Stimulated activated memory B cell treated with anti-CD40 and anti-IgM and Interleukin-4, amounts not matched to agents 10 μg/mL and 1 μg/mL and 100 μg/mL, for 72 hours (primary cell): ENCODE data around the gene GPR32.
"Not testable (repeated sequence)": the region's sequence is repeated elsewhere in the genome, so short reads cannot be mapped to it uniquely, and the experiment has no call there.

Experiments
- ATAC-seq: fragments of 150-1000 bp; cut with Tn5 transposase; 2 replicates; pipeline ENCODE4 v1.10.0; 2021
- H3K27ac Mint-ChIP-seq: one replicate; pipeline ENCODE4 v1.8.0; 2022; ENCODE audit warnings: mild to moderate bottlenecking, mixed read lengths
- H3K27me3 Mint-ChIP-seq: one replicate; pipeline ENCODE4 v1.8.0; 2022; ENCODE audit warnings: mixed read lengths
- H3K36me3 Mint-ChIP-seq: one replicate; pipeline ENCODE4 v1.8.0; 2022; ENCODE audit warnings: mixed read lengths
- H3K4me1 Mint-ChIP-seq: one replicate; pipeline ENCODE4 v1.8.0; 2022; ENCODE audit warnings: mixed read lengths
- H3K4me3 Mint-ChIP-seq: one replicate; pipeline ENCODE4 v1.8.0; 2022; ENCODE audit warnings: mild to moderate bottlenecking, moderate library complexity, mixed read lengths
- H3K9me3 Mint-ChIP-seq: one replicate; pipeline ENCODE4 v1.8.0; 2022; ENCODE audit warnings: mixed read lengths

The GPR32 gene, protein sequence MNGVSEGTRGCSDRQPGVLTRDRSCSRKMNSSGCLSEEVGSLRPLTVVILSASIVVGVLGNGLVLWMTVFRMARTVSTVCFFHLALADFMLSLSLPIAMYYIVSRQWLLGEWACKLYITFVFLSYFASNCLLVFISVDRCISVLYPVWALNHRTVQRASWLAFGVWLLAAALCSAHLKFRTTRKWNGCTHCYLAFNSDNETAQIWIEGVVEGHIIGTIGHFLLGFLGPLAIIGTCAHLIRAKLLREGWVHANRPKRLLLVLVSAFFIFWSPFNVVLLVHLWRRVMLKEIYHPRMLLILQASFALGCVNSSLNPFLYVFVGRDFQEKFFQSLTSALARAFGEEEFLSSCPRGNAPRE

DNA sequence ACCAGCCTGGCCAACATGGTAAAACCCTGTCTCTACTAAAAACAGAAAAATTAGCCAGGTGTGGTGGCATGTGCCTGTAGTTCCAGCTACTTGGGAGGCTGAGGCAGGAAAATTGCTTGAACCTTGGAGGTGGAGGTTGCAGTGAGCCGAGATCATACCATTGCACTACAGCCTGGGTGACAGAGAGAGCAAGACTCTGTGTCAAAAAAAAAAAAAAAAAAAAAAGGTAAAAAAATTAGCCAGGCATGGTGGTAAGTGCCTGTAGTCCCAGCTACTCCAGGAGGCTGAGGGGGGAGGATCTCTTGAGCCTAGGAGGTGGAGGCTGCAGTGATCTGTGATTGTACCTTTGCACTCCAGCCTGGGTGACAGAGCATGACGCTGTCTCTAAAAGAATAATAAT lies at the start of gene GPR32:
Gene GPR32, plus strand, starts transcription at position 301 of the 400 bp plus-strand sequence. CDS start 137 bp downstream, outside the sequence.
- H3K4me3 Mint-ChIP-seq, ATAC-seq, H3K36me3 Mint-ChIP-seq, H3K27ac Mint-ChIP-seq, H3K9me3 Mint-ChIP-seq, H3K4me1 Mint-ChIP-seq: not testable (repeated sequence)
- H3K27me3 Mint-ChIP-seq, result peaks cover 62% of the 10 kb centered on the region

DNA sequence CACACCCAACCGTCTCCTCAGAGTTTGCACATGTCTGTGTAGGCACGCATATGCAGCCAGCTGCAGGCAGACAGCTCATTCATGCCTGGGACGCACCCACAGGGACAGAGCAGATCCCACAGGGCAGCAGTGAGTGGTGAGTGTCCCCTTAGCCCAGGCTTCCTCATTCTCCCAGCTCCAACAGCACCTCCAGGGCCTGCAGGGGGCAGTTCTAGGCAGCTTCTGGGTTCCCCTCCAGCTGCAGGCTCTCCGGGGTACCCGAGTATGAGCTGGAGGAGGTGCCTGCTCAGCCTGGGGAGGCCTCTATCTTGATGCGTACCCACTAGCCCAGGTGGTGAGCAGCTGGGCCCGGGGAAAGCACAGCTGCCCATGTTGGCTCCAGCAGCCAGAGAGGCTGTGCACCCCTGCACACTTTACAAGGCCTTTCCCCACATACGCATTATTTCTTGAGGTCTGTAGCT lies 49.3 kb upstream of the GPR32 start:
- Mint-ChIP-seq H3K4me1 (peaks cover 23% of the 10 kb centered on the region), H3K27me3 (peaks cover 83% of the 10 kb centered on the region), H3K4me3 (no peak overlapping the region), H3K27ac (no peak overlapping the region), H3K9me3 (no peaks in the 10 kb centered on the region), H3K36me3 (no peaks in the 10 kb centered on the region)
- no peak for ATAC-seq

DNA sequence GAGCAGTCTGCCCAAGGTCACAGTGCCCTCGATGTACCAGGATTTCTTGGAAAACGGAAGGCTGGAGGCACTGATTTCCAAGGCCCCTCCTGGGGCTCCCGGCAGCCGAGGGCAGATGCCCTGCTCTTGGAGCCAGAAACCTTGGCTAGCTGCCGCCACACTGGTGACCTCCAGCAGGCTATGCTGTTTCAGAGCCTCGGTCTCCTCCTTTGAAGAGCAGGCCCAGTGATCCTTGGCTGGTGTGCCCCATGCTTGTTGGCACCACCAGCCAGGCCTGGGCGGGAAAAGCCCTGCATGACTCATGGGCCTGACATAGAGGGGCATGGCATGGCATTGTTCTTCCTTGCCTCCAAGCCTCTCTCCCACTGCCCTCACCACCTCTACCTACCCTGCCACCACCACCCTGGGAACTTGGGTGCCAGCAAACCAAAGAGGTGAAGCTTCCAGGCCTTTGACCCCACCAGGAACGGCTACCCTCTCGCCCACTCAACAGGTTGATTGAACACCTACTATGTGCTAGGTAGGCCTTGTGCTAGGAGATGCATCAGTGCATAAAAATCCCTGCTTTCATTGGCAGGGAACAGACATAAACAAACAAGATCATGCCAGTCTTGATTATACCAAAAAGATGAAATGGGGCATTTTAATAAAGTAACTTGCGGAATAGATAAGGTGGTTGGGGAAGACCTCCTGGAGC lies 48.7 kb upstream of the GPR32 start:
- peaks cover 83% of the 10 kb centered on the region for H3K27me3 Mint-ChIP-seq
- no peak for ATAC-seq

DNA sequence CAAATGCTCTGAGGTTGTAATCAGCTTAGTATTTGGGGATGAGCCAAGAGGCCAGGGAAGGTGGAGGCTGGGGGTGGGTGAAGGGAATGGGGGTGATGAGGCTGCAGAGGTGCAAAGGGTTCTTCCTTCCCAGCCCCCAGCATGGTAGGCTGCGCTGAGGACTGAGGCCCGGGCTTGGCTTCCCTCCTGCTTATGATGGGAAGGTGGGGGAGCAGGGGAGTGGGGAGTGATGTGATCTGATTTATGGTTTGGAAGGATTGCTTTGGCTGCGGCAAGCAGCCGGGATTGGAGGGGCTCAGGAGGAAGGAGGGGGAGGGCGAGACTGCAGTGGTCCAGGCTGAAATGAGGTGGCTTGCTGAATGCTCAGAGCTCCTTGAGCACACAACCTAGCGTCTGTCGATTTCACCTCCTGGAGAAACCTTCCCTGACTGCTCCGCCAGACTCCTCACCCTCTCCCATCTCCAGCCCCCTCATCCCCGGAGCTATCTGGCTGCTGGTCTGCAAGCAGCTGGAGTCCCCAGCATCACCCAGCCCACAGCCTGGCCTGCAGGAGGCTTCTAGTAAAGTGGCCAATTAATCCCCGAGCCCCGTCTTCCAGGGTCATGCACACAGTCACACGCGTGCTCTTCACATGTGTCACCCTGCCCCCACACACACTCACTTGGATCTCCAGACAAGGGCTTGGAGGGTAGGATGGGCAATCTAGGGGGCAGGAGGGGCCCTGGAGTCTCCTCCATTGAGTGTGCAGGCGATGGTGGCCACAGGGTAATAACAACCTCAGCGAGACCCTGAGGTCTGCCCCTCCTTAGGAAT lies 47.9 kb upstream of the GPR32 start:
- Mint-ChIP-seq H3K9me3 (no peaks in the 10 kb centered on the region), H3K27ac (no peak overlapping the region), H3K4me1 (peaks cover 19% of the 10 kb centered on the region), H3K4me3 (no peak overlapping the region), H3K36me3 (no peaks in the 10 kb centered on the region), H3K27me3 (peaks cover 83% of the 10 kb centered on the region)
- ATAC-seq, result no peak

More for the DNA sequence above, 48.7 kb upstream of the GPR32 start:
- H3K4me3 Mint-ChIP-seq, result no peak overlapping the region
- no peaks in the 10 kb centered on the region for H3K9me3 Mint-ChIP-seq
- no peaks in the 10 kb centered on the region for H3K36me3 Mint-ChIP-seq
- H3K27ac Mint-ChIP-seq, result no peak overlapping the region
- H3K4me1 Mint-ChIP-seq, result peaks cover 23% of the 10 kb centered on the region

DNA sequence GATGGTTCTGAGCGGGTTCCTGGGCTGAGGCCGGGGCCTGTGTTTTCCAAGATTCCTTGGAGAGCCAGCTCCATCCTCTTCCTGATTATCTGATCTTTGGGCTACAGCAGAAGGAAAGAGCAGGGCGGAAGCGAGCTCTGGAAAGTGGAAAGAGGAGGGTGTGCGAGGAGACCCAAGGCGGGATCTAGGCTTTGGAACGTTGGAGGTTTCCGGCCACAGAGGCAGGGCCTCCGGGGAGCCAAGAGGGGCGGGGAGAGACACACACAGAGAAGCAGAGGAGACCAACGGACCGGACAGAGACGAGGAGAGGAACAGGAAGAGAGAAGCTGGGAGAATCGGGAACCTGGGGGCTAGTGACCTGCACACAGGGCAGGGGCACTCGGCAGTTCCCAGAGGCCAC lies 47.2 kb upstream of the GPR32 start, which contains the start of gene CLEC11A:
Gene CLEC11A, plus strand, starts transcription at position 296 of the 400 bp plus-strand sequence. CDS start 162 bp downstream, outside the sequence.
- peaks cover 85% of the 10 kb centered on the region for H3K27me3 Mint-ChIP-seq
- peaks cover 14% of the 10 kb centered on the region for H3K4me1 Mint-ChIP-seq
- no peak for ATAC-seq
- no peaks in the 10 kb centered on the region for H3K36me3 Mint-ChIP-seq
- H3K4me3 Mint-ChIP-seq, result peak within 1 kb of the TSS; percentile 34
- H3K27ac Mint-ChIP-seq, result no peak within 1 kb of the TSS
- H3K9me3 Mint-ChIP-seq, result no peaks in the 10 kb centered on the region

DNA sequence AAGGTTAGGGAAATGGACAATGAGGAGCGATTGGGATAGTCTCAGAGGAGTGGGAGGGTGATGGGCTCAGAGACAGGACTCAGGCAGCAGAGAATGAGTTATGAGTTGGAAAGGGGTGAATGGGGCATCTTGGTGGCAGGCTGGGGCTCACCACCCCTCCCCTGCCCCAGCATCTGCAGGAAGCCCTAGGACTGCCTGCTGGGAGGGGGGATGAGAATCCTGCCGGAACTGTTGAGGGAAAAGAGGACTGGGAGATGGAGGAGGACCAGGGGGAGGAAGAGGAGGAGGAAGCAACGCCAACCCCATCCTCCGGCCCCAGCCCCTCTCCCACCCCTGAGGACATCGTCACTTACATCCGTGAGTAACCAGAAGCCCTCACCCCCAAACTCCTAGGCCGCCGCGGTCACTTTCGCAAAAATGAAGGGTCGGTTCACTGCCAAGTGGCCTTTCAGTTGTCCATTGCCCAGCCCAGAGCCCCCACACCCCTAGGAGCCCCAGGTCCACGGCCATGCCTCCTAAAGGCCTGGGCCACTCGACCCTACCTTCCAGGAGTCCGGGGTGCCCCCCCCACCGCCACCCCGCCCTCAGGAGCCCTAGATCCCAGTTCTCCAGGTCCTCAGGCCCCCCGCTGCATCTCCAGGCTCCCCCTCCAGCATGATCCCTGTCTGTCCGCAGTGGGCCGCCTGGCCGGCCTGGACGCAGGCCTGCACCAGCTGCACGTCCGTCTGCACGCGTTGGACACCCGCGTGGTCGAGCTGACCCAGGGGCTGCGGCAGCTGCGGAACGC lies 46.3 kb upstream of the GPR32 start:
- H3K27ac Mint-ChIP-seq, result no peak overlapping the region
- ATAC-seq, result no peak
- H3K36me3 Mint-ChIP-seq, result no peaks in the 10 kb centered on the region
- no peaks in the 10 kb centered on the region for H3K9me3 Mint-ChIP-seq
- peaks cover 91% of the 10 kb centered on the region for H3K27me3 Mint-ChIP-seq
- peak overlapping the region; percentile 77 for H3K4me3 Mint-ChIP-seq
- peaks cover 14% of the 10 kb centered on the region for H3K4me1 Mint-ChIP-seq

DNA sequence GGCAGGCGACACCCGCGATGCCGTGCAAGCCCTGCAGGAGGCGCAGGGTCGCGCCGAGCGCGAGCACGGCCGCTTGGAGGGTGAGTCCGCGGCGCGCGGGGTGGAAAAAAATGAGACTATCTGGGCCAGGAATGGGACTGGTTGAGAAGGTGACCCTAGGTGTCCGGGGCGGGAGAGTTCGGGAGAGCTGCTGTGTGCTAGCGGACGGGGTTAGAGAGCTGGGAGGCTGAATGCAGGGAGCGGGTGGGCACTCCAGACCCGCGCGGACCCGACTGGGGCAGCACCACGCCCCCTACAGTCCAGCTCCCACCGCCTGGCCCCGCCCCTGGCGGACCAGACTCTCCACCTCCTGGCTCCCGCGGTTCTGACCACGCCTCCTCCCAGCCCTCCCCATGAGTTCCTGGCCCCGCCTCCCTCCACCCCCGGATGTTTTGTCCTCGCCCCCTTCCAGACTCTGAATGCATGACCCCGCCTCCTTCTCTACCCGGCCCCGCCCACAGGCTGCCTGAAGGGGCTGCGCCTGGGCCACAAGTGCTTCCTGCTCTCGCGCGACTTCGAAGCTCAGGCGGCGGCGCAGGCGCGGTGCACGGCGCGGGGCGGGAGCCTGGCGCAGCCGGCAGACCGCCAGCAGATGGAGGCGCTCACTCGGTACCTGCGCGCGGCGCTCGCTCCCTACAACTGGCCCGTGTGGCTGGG lies 45.6 kb upstream of the GPR32 start:
- Mint-ChIP-seq H3K36me3 (no peaks in the 10 kb centered on the region), H3K9me3 (peaks cover 3% of the 10 kb centered on the region), H3K4me3 (peak overlapping the region; percentile 77), H3K27ac (no peak overlapping the region), H3K27me3 (peaks cover 97% of the 10 kb centered on the region), H3K4me1 (peaks cover 14% of the 10 kb centered on the region)
- ATAC-seq, result peak; percentile 87

DNA sequence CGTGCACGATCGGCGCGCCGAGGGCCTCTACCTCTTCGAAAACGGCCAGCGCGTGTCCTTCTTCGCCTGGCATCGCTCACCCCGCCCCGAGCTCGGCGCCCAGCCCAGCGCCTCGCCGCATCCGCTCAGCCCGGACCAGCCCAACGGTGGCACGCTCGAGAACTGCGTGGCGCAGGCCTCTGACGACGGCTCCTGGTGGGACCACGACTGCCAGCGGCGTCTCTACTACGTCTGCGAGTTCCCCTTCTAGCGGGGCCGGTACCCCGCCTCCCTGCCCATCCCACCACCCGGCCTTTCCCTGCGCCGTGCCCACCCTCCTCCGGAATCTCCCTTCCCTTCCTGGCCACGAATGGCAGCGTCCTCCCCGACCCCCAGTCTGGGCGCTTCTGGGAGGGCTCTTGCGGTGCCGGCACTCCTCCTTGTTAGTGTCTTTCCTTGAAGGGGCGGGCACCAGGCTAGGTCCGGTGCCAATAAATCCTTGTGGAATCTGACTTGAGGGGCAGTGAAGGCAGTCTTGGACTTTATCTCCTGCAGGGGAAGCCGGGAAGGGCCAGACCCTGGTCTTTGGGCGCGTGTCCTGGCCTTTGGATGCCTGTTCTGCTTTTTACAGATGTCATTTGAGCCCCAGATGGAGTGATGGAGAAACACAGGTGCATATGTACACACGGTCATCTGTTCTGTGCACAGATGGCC lies 44.9 kb upstream of the GPR32 start:
- H3K4me3 Mint-ChIP-seq, result peak overlapping the region; percentile 77
- peaks cover 8% of the 10 kb centered on the region for H3K4me1 Mint-ChIP-seq
- H3K27me3 Mint-ChIP-seq, result peaks cover 97% of the 10 kb centered on the region
- H3K27ac Mint-ChIP-seq, result no peak overlapping the region
- ATAC-seq, result peak; percentile 61
- peaks cover 3% of the 10 kb centered on the region for H3K9me3 Mint-ChIP-seq
- no peaks in the 10 kb centered on the region for H3K36me3 Mint-ChIP-seq

DNA sequence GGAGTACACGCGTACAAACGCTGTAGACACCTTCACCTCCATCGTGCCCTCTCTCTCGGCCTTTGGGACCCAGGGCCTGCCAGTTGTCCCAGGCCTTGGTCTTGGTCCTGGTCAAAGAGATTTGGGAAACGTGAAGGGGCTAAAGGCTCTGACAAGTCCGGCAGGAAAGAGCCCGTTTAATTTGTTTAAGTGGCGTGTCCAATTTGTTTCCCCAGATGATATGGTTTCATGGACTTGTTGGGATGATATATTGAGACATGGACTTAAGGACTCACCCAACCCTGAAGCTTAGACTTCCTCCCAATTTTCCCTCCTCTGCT lies 44.4 kb upstream of the GPR32 start:
- peaks cover 3% of the 10 kb centered on the region for H3K9me3 Mint-ChIP-seq
- H3K27me3 Mint-ChIP-seq, result peaks cover 97% of the 10 kb centered on the region
- peak overlapping the region; percentile 77 for H3K4me3 Mint-ChIP-seq
- H3K4me1 Mint-ChIP-seq, result peaks cover 6% of the 10 kb centered on the region
- H3K27ac Mint-ChIP-seq, result no peak overlapping the region
- ATAC-seq, result no peak
- no peaks in the 10 kb centered on the region for H3K36me3 Mint-ChIP-seq

DNA sequence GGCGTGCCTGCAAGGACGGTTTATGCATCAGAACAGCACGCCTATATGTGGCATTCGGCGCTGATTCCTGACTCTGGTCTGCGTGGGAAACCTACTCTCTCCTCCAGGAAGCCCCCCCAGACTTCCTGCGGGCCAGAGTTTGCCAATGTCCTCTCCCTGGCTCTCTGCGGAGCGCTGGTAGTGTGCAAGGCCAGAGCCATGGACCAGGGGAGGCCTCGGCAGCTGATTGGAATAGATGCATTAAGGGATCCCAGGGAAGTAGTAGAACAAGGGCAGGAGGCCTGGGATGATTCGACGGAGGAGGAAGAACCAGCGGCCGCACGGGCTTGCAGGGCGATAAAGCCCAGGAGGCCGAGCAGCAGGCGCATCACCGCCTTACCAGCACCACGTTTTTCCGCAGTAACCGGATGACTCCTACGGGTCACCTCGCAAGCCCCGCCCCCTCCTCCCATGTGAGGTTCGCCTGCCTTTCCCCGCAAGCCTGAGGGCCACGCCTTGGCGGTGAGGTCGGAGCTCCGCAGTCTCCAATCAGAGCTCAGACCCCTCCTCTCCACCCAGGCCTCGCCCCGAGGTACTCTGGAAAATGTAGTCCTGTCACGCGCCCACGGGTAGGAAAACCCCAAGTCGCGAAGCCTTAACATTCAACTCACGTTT lies 42.1 kb upstream of the GPR32 start:
- peaks cover 3% of the 10 kb centered on the region for H3K9me3 Mint-ChIP-seq
- ATAC-seq, result no peak
- H3K36me3 Mint-ChIP-seq, result no peaks in the 10 kb centered on the region
- no peak overlapping the region for H3K27ac Mint-ChIP-seq
- peaks cover 1% of the 10 kb centered on the region for H3K4me1 Mint-ChIP-seq
- no peak overlapping the region for H3K4me3 Mint-ChIP-seq
- peaks cover 75% of the 10 kb centered on the region for H3K27me3 Mint-ChIP-seq

DNA sequence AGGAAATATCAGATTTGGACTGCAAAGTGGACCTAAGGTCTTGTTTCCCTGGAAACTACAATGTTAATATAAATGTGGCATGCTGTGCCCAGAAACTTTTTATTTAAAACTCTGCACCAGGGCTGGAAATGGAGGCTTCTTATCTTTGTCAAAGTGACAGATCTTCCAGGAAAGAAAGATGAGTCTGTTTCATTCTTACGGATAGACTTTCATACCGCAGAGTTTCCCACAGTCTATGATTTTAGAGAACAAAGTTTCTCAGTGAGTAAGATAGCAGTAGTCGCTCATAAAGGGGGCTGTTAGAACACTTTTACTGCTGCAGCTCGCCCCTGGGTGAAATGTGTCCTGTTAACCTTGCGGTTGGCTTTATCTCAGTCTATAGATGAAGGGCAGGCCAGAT lies 40.4 kb upstream of the GPR32 start:
- H3K27ac Mint-ChIP-seq, result no peak overlapping the region
- peaks cover 3% of the 10 kb centered on the region for H3K9me3 Mint-ChIP-seq
- peaks cover 70% of the 10 kb centered on the region for H3K27me3 Mint-ChIP-seq
- H3K36me3 Mint-ChIP-seq, result no peaks in the 10 kb centered on the region
- ATAC-seq, result no peak
- no peak overlapping the region for H3K4me3 Mint-ChIP-seq
- H3K4me1 Mint-ChIP-seq, result no peaks in the 10 kb centered on the region

DNA sequence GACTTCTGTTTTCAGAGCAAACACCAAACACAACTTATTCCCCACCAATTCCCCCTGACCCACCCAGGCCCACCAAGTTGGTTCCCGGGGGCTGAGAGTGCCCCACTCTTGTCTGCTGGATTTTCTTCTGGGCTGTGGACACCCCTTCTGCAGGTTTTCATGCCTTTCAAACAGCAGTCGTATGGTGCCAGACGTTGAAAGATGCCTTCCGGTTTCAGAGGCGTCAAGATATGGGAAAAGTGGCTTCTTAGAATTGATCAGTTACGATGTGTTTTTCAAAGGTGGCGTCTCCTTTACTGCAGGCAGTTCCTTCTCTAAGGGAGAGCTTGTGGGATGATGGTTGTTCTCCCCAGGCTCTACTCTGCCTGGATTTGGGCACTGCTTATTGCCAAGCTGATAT lies 34.4 kb upstream of the GPR32 start:
- peaks cover 63% of the 10 kb centered on the region for H3K27me3 Mint-ChIP-seq
- H3K4me3 Mint-ChIP-seq, result no peak overlapping the region
- H3K9me3 Mint-ChIP-seq, result peaks cover 4% of the 10 kb centered on the region
- no peak overlapping the region for H3K27ac Mint-ChIP-seq
- no peaks in the 10 kb centered on the region for H3K4me1 Mint-ChIP-seq
- no peaks in the 10 kb centered on the region for H3K36me3 Mint-ChIP-seq
- no peak for ATAC-seq

DNA sequence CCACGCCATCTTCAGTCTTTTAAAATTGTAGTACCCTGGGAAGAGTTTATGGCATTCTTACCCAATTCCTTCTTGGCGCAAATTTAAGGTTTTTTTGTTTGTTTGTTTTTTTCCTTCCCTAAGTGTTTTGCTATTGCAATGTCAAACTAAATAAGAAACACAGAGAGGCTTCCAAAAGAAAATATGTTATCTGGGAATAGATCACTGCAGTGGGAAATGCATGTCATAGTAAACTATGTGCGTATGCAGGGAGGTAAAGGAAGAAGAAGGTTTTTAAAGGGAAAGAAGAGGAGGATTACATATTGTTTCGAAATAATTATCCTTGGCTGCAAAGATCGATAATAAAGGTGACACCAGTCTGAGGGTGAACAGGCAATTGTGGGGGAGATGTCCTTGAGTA lies 33.9 kb upstream of the GPR32 start:
- H3K27me3 Mint-ChIP-seq, result peaks cover 68% of the 10 kb centered on the region
- no peaks in the 10 kb centered on the region for H3K4me1 Mint-ChIP-seq
- no peak overlapping the region for H3K4me3 Mint-ChIP-seq
- no peaks in the 10 kb centered on the region for H3K36me3 Mint-ChIP-seq
- H3K27ac Mint-ChIP-seq, result no peak overlapping the region
- ATAC-seq, result no peak
- peaks cover 4% of the 10 kb centered on the region for H3K9me3 Mint-ChIP-seq
